Ishikawa (cell line): ENCODE measurements around the gene TRIP13.

Source experiments
- CEBPB ChIP-seq: IDR thresholded peaks from 2 replicates; pipeline ENCODE4 v1.6.1; 2012
- EGR1 ChIP-seq: IDR thresholded peaks from 2 replicates; pipeline ENCODE4 v1.6.1; 2012
- EP300 ChIP-seq: IDR thresholded peaks from 2 replicates; pipeline ENCODE4 v1.6.1; 2012; ENCODE audit warnings: borderline replicate concordance
- FOXM1 ChIP-seq: IDR thresholded peaks from 2 replicates; pipeline ENCODE4 v1.6.1; 2012; ENCODE audit warnings: low read depth, borderline replicate concordance
- MAX ChIP-seq: IDR thresholded peaks from 2 replicates; pipeline ENCODE4 v1.6.1; 2012
- NFIC ChIP-seq: IDR thresholded peaks from 2 replicates; pipeline ENCODE4 v1.6.1; 2012
- RAD21 ChIP-seq: IDR thresholded peaks from 2 replicates; pipeline ENCODE4 v1.6.1; 2012; ENCODE audit warnings: low read depth
- REST ChIP-seq: IDR thresholded peaks from 2 replicates; pipeline ENCODE4 v1.6.1; 2012; ENCODE audit warnings: low read depth, mild to moderate bottlenecking
- TAF1 ChIP-seq: IDR thresholded peaks from 2 replicates; pipeline ENCODE4 v1.6.1; 2012; ENCODE audit warnings: low read depth, mild to moderate bottlenecking
- TCF12 ChIP-seq: IDR thresholded peaks from 2 replicates; pipeline ENCODE4 v1.6.1; 2012; ENCODE audit warnings: low read depth
- TEAD4 ChIP-seq: IDR thresholded peaks from 2 replicates; pipeline ENCODE4 v1.6.1; 2012
- USF1 ChIP-seq: IDR thresholded peaks from 2 replicates; pipeline ENCODE4 v1.6.1; 2012
- YY1 ChIP-seq: IDR thresholded peaks from 2 replicates; pipeline ENCODE4 v1.6.1; 2012; ENCODE audit warnings: low read depth
- ZBTB7A ChIP-seq: IDR thresholded peaks from 2 replicates; pipeline ENCODE4 v1.6.1; 2012; ENCODE audit warnings: low read depth

Gene TRIP13

GRCh38 chr5:961711-962240 is 69.1 kb downstream of the TRIP13 start:
- TF ChIP-seq TCF12 (no peak), TEAD4 (no peak), FOXM1 (no peak), YY1 (no peak), TAF1 (no peak), NFIC (no peak)

- no peak for TF ChIP-seq YY1
- no peak for TF ChIP-seq FOXM1
- no peak for TF ChIP-seq TEAD4
- TF ChIP-seq EP300, result no peak
- TF ChIP-seq TCF12, result no peak
- TF ChIP-seq RAD21, result no peak
- no peak for TF ChIP-seq REST
- TF ChIP-seq TAF1, result no peak
- no peak for TF ChIP-seq CEBPB
- TF ChIP-seq USF1, result no peak
These were observed 69.7 kb downstream of the TRIP13 start for GRCh38 chr5:962386-962785.

GRCh38 chr5:962801-963200 is 70.1 kb downstream of the TRIP13 start:
- TF ChIP-seq NFIC, result no peak
- TF ChIP-seq TCF12, result no peak
- TF ChIP-seq TEAD4, result no peak
- no peak for TF ChIP-seq EGR1
- no peak for TF ChIP-seq YY1

GRCh38 chr5:963310-963672 is 70.6 kb downstream of the TRIP13 start:
- no peak for TF ChIP-seq TEAD4
- TF ChIP-seq MAX, result no peak
- no peak for TF ChIP-seq TAF1
- TF ChIP-seq YY1, result no peak
- TF ChIP-seq NFIC, result no peak
- no peak for TF ChIP-seq EGR1
- no peak for TF ChIP-seq CEBPB
- no peak for TF ChIP-seq ZBTB7A
- TF ChIP-seq EP300, result no peak
- TF ChIP-seq REST, result no peak
- TF ChIP-seq TCF12, result no peak

- no peak for TF ChIP-seq TCF12
- no peak for TF ChIP-seq ZBTB7A
- no peak for TF ChIP-seq REST
- TF ChIP-seq CEBPB, result no peak
- TF ChIP-seq FOXM1, result no peak
These were observed 71.2 kb downstream of the TRIP13 start for GRCh38 chr5:963673-964531.

GRCh38 chr5:964821-965220 is 72.1 kb downstream of the TRIP13 start:
- no peak for TF ChIP-seq RAD21
- no peak for TF ChIP-seq TCF12
- TF ChIP-seq ZBTB7A, result no peak
- TF ChIP-seq CEBPB, result no peak
- TF ChIP-seq EP300, result no peak
- no peak for TF ChIP-seq MAX
- no peak for TF ChIP-seq TAF1
- TF ChIP-seq FOXM1, result no peak
- TF ChIP-seq TEAD4, result no peak
- TF ChIP-seq USF1, result no peak
- TF ChIP-seq NFIC, result no peak
- no peak for TF ChIP-seq REST
- TF ChIP-seq EGR1, result no peak
